GM12891 (cell line): ENCODE measurements around the gene SCAF11. TPM values are rescaled to one million over a fixed set of nuclear protein-coding genes. Genes with fewer than 3 reads are reported as not detected.
"Not testable (repeated sequence)": the region's sequence is repeated elsewhere in the genome, so short reads cannot be mapped to it uniquely, and the experiment has no call there.

Experiments used
- DNase-seq: peaks from one replicate; pipeline ENCODE4 v3.0.0; 2011; ENCODE audit warnings: low spot score; ENCODE audit not compliant: insufficient read length
- FAIRE-seq: peaks from 2 replicates; lab custom pipeline; 2011; peaks lifted over from hg19 to GRCh38; lab: Jason Lieb, UNC
- PAX5 ChIP-seq: IDR thresholded peaks from 2 replicates; pipeline ENCODE4 v1.6.1; 2011; ENCODE audit warnings: low read length, moderate library complexity, mild to moderate bottlenecking; ENCODE audit not compliant: insufficient read depth, severe bottlenecking
- POLR2A ChIP-seq: IDR thresholded peaks from 2 replicates; pipeline ENCODE4 v1.6.1; 2011; ENCODE audit warnings: low read depth, low read length, control low read depth
- POLR2AphosphoS5 ChIP-seq: IDR thresholded peaks from 2 replicates; pipeline ENCODE4 v1.6.1; 2011; ENCODE audit warnings: low read depth, low read length, control low read depth
- POU2F2 ChIP-seq: IDR thresholded peaks from 2 replicates; pipeline ENCODE4 v1.6.1; 2011; ENCODE audit warnings: low read depth, mild to moderate bottlenecking, control low read depth, low read length, moderate library complexity
- SPI1 ChIP-seq: IDR thresholded peaks from 2 replicates; pipeline ENCODE4 v1.6.1; 2011; ENCODE audit warnings: low read depth, low read length, control low read depth
- TAF1 ChIP-seq: IDR thresholded peaks from 2 replicates; pipeline ENCODE4 v1.6.1; 2011; ENCODE audit warnings: low read depth, low read length, control low read depth
- polyA plus RNA-seq: library from polyadenylated mRNA; unstranded; fragments of >200 nt; gene quantifications from one replicate; pipeline ENCODE4 v1.2.1, GENCODE V29; 2012; ENCODE audit warnings: low read depth, missing spikeins, inconsistent platforms; ENCODE audit not compliant: missing spikeins

SCAF11 gene
- polyA plus RNA-seq = 50.9 TPM

- peak; percentile 100 for FAIRE-seq
- peak; percentile 80 for DNase-seq
- TF ChIP-seq POLR2AphosphoS5 = peak; percentile 78
- peak; percentile 59; the same call in 1 of the 2 replicates for TF ChIP-seq POLR2A
- TF ChIP-seq POU2F2 = no peak
- TF ChIP-seq SPI1 = peak; percentile 32; the same call in 1 of the 2 replicates
- no peak for TF ChIP-seq PAX5
- TF ChIP-seq TAF1 = peak; percentile 74
Observed at GRCh38 chr12:45990468-45991283, at the start of gene SCAF11. TSS of gene SCAF11 (minus strand) at chr12:45990574. CDS start at chr12:45964167, 26,407 bp downstream.

DNA sequence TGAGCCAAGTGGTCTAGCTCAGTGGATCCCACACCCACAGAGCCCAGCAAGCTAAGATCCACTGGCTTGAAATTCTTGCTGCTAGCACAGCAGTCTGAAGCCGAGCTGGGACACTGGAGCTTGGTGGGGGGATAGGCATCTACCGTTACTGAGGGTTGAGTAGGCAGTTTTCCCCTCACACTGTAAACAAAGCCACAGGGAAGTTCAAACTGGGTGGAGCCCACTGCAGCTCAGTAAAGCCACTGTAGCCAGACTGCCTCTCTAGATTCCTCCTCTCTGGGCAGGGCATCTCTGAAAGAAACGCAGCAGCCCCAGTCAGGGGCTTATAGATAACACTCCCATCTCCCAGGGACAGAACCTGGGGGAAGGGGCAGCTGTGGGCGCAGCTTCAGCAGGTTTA is 46.7 kb upstream of the SCAF11 start:
- FAIRE-seq, DNase-seq: not testable (repeated sequence)

GRCh38 chr12:46027172-46027571 is 36.8 kb upstream of the SCAF11 start:
- FAIRE-seq (no peak), DNase-seq (no peak)
- TF ChIP-seq POU2F2 (no peak), TAF1 (no peak), POLR2AphosphoS5 (no peak), POLR2A (no peak), SPI1 (no peak), PAX5 (no peak)

DNA sequence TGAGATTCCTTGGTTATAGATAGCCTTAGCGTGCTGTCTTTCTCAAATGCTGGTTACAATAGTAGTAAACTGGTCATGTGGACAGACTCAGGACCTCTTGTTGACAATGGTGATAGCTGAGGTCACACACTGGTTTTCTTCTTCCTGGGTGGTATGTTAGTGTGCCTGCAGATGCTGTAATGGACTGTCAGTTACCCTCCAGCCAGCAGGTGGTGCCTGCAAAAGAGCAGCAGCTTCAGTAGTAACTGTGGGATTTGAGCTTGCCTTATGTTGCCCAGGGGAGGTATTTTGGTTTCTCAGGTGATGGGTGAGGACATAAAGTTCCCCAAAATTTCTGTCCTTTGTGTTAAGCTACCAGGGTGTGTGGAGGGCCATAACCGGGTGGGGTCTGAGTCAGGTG is 33.7 kb upstream of the SCAF11 start:
- TF ChIP-seq POLR2A (no peak), SPI1 (no peak), PAX5 (no peak), TAF1 (no peak), POLR2AphosphoS5 (no peak), POU2F2 (no peak)
- FAIRE-seq (no peak), DNase-seq (no peak)

DNA sequence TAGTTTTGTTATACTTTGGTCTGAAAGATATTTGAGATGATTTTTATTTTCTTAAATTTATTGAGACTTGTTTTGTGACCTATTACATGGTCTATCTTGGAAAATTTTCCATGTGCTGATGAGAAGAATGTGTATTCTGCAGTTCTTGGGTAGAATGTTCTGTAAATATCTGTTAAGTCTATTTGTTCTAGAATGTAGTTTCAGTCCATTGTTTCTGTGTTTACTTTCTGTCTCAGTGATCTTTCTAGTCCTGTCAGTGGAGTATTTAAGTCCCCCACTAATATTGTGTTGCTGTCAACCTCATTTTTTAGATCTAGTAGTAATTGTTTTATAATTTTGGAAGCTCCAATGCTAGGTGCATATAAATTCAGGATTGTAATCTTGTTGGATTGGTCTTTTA is 30.4 kb upstream of the SCAF11 start:
- no peak for DNase-seq
- TF ChIP-seq POLR2AphosphoS5 (no peak), POU2F2 (no peak), SPI1 (no peak), PAX5 (no peak), TAF1 (no peak), POLR2A (no peak)
- no peak for FAIRE-seq

DNA sequence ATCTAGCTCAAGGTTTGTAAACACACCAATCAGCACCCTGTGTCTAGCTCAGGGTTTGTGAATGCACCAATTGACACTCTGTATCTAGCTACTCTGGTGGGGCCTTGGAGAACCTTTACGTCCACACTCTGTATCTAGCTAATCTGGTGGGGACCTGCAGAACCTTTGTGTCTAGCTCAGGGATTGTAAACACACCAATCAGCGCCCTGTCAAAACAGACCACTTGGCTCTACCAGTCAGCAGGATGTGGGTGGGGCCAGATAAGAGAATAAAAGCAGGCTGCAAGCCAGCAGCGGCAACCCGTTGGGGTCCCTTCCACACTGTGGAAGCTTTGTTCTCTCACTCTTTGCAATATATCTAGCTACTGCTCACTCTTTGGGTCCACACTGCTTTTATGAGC is 28.3 kb upstream of the SCAF11 start:
- not testable (repeated sequence) for DNase-seq, FAIRE-seq

DNA sequence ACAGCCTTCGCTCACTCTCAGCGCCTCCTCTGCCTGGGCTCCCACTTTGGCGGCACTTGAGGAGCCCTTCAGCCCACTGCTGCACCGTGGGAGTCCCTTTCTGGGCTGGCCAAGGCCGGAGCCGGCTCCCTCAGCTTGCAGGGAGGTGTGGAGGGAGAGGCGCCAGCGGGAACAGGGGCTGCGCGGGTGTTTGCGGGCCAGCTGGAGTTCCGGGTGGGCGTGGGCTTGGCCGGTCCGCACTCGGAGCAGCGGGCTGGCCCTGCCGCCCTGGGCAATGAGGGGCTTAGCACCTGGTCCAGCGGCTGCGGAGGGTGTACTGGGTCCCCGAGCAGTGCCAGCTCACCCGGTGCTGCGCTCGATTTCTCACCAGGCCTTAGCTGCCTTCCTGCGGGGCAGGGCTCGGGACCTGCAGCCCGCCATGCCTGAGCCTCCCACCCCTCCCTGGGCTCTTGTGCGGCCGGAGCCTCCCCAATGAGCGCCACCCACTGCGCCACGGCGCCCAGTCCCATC is 27.5 kb upstream of the SCAF11 start:
- not testable (repeated sequence) for FAIRE-seq, DNase-seq

GRCh38 chr12:46005823-46006222 is 15.4 kb upstream of the SCAF11 start:
- TF ChIP-seq POLR2A (no peak), SPI1 (no peak), PAX5 (no peak), POLR2AphosphoS5 (no peak)
- FAIRE-seq = no peak
- DNase-seq = no peak

DNA sequence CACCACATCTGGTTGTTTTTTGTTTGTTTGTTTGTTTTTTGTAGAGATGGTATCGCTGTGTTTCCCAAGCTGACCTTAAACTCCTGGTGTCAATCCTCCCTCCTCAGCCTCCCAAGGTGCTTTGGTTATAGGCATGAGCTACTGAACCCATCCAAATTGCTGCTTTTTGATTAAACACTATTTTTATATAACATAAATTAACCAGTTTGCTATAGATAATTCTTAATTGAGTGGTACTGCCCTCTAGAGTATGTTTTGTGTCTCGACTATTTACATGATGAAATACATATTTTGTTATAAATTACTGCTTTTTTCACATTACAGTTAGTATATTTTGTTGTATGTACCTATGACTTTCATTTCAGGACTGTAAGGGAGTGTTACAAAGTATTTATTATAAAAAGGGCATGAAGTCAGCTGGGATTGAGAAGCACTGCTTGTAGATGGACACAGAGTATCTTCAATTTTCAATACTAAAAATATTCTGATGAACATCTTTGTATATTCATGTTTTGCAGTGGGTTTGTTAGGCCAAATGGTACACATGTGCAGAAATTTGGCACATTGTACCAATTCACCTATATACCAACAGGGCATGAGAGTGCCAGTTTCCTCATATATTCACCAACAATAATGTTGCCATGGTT is 14.9 kb upstream of the SCAF11 start:
- DNase-seq (no peak), FAIRE-seq (no peak)
- no peak for TF ChIP-seq POLR2AphosphoS5
- TF ChIP-seq POU2F2 = no peak
- no peak for TF ChIP-seq PAX5
- TF ChIP-seq TAF1 = no peak
- no peak for TF ChIP-seq POLR2A
- no peak for TF ChIP-seq SPI1

- FAIRE-seq (no peak), DNase-seq (no peak)
- TF ChIP-seq SPI1 = no peak
- TF ChIP-seq POLR2A = no peak
- no peak for TF ChIP-seq PAX5
- no peak for TF ChIP-seq POLR2AphosphoS5
- TF ChIP-seq POU2F2 = no peak
- no peak for TF ChIP-seq TAF1
Observed at GRCh38 chr12:46004715-46005114, 14.3 kb upstream of the SCAF11 start.

- DNase-seq, FAIRE-seq: not testable (repeated sequence)
Observed at GRCh38 chr12:46000076-46000475, 9.7 kb upstream of the SCAF11 start.
